Endothelial cell of umbilical vein (primary cell): ENCODE measurements around the gene ARHGAP29. TPM values are rescaled to one million over a fixed set of nuclear protein-coding genes. Genes with fewer than 3 reads are reported as not detected.

Experiments used
- Bru-seq: library from RNA; stranded (reverse); fragments of 400-500 nt; gene quantifications from one replicate; lab custom pipeline; 2021; lab: Mats Ljungman, UMichigan
- BruChase-seq, 2 experiments: library from RNA; stranded (reverse); fragments of 400-500 nt; gene quantifications; one replicate each; lab custom pipeline; 2021; lab: Mats Ljungman, UMichigan
- BruUV-seq: library from RNA; stranded (reverse); fragments of 400-500 nt; replicated peaks from 2 replicates; lab custom pipeline; 2021; lab: Mats Ljungman, UMichigan
- CTCF ChIA-PET: fragments of 300-600, 350-600 bp; sonication (Branson Sonifier 250); formaldehyde crosslinking; loops from one replicate; lab custom pipeline; 2021; ENCODE audit warnings: antibody characterized with exemption, inconsistent platforms; lab: Charles Lee
- POLR2A ChIA-PET: fragments of 300-600, 350-600 bp; sonication (Branson Sonifier 250); formaldehyde crosslinking; loops from one replicate; lab custom pipeline; 2021; ENCODE audit warnings: antibody characterized with exemption, inconsistent platforms; lab: Charles Lee
- DNase-seq: peaks from one replicate; pipeline ENCODE4 v3.0.0-alpha.2; 2011; ENCODE audit warnings: low read depth, low spot score
- FAIRE-seq: peaks from 2 replicates; lab custom pipeline; 2011; peaks lifted over from hg19 to GRCh38; lab: Jason Lieb, UNC
- H2AFZ ChIP-seq: 2 replicates; pipeline ENCODE4 v1.6.0; 2012; ENCODE audit warnings: low read depth, low read length, control low read depth, inconsistent platforms
- H3K27ac ChIP-seq: 2 replicates; pipeline ENCODE4 v1.5.1; 2011; ENCODE audit warnings: low read depth, mild to moderate bottlenecking, control low read depth, low read length, moderate library complexity; ENCODE audit not compliant: insufficient read depth
- H3K27me3 ChIP-seq, 2 experiments: 2 replicates each; pipeline versions ENCODE4 v1.6.0 to v1.6.1; 2011; ENCODE audit warnings: low read length in 2 of 2, mixed read lengths in 1 of 2; ENCODE audit not compliant: control insufficient read depth in 2 of 2, insufficient read depth in 2 of 2
- H3K36me3 ChIP-seq, 2 experiments: 2 replicates in 1 of 2; 3 replicates in 1 of 2; pipeline ENCODE4 v1.5.1; 2011; ENCODE audit warnings: low read length in 2 of 2, mild to moderate bottlenecking in 1 of 2, moderate library complexity in 1 of 2; ENCODE audit not compliant: control insufficient read depth in 2 of 2, insufficient read depth in 2 of 2; ENCODE audit errors: extremely low read depth in 1 of 2
- H3K4me1 ChIP-seq: 3 replicates; pipeline ENCODE4 v1.5.1; 2011; ENCODE audit warnings: mild to moderate bottlenecking, low read length; ENCODE audit not compliant: control insufficient read depth, insufficient read depth; ENCODE audit errors: extremely low read depth
- H3K4me2 ChIP-seq: 2 replicates; pipeline ENCODE4 v1.6.1; 2011; ENCODE audit warnings: low read length, control low read depth, mixed read lengths; ENCODE audit not compliant: insufficient read depth
- H3K4me3 ChIP-seq, 3 experiments: fragments of 200-600 bp in 1 of 3; sonication (generic), shearing (Covaris generic) in 1 of 3; replicated peaks in 1 of 3; 2 replicates each; pipeline ENCODE4 v1.5.1; 2011 to 2016; ENCODE audit warnings: control low read depth in 3 of 3, low read length in 3 of 3, mild to moderate bottlenecking in 2 of 3, inconsistent platforms in 1 of 3, low read depth in 1 of 3, moderate library complexity in 1 of 3; ENCODE audit not compliant: insufficient read depth in 1 of 3
- H3K79me2 ChIP-seq: 2 replicates; pipeline ENCODE4 v1.6.0; 2012; ENCODE audit warnings: low read length, inconsistent platforms; ENCODE audit not compliant: control insufficient read depth, insufficient read depth
- H3K9ac ChIP-seq: replicated peaks from 2 replicates; pipeline ENCODE3; 2011; ENCODE audit warnings: low read length, control low read depth; ENCODE audit not compliant: insufficient read depth; ENCODE audit errors: extremely low read depth
- H3K9me1 ChIP-seq: replicated peaks from 3 replicates; pipeline ENCODE4 v1.6.0; 2011; ENCODE audit warnings: mild to moderate bottlenecking, low read length; ENCODE audit not compliant: control insufficient read depth, insufficient read depth; ENCODE audit errors: extremely low read depth
- H3K9me3 ChIP-seq: replicated peaks from 2 replicates; pipeline ENCODE4 v1.5.1; 2012; ENCODE audit warnings: low read length, inconsistent platforms; ENCODE audit not compliant: control insufficient read depth, insufficient read depth
- H4K20me1 ChIP-seq: replicated peaks from 2 replicates; pipeline ENCODE3; 2011; ENCODE audit warnings: mild to moderate bottlenecking, low read length; ENCODE audit not compliant: control insufficient read depth, insufficient read depth; ENCODE audit errors: extremely low read depth
- EZH2 ChIP-seq: IDR thresholded peaks from 2 replicates; pipeline ENCODE4 v1.6.1; 2012; ENCODE audit warnings: borderline replicate concordance, low read depth, mild to moderate bottlenecking, moderate library complexity, low read length, inconsistent platforms; ENCODE audit not compliant: severe bottlenecking
- FOS ChIP-seq: IDR thresholded peaks from 2 replicates; pipeline ENCODE4 v1.6.1; 2011; ENCODE audit warnings: mild to moderate bottlenecking, low read length, moderate library complexity, borderline replicate concordance; ENCODE audit not compliant: insufficient read depth
- GATA2 ChIP-seq: IDR thresholded peaks from 2 replicates; pipeline ENCODE4 v1.7.0; 2011; ENCODE audit warnings: low read depth, mild to moderate bottlenecking, moderate library complexity, mixed read lengths, low read length; ENCODE audit not compliant: insufficient read length, insufficient read depth
- JUN ChIP-seq: IDR thresholded peaks from 2 replicates; pipeline ENCODE4 v1.6.1; 2011; ENCODE audit warnings: borderline replicate concordance, low read depth; ENCODE audit not compliant: insufficient read length, insufficient read depth
- MYC ChIP-seq: IDR thresholded peaks from one replicate; pipeline ENCODE4 v1.6.1; 2011; ENCODE audit warnings: mild to moderate bottlenecking, low read depth, low read length
- POLR2A ChIP-seq: IDR thresholded peaks from 2 replicates; pipeline ENCODE4 v1.6.1; 2012; ENCODE audit warnings: low read depth, mild to moderate bottlenecking, control low read depth, low read length
- POLR2AphosphoS5 ChIP-seq: IDR thresholded peaks from 2 replicates; pipeline ENCODE4 v1.6.1; 2012; ENCODE audit warnings: low read depth, mild to moderate bottlenecking, control low read depth, low read length, moderate library complexity; ENCODE audit not compliant: insufficient read depth
- dilution Hi-C: fragments of 300-500 bp; cut with MboI; formaldehyde crosslinking; loops from one replicate; pipeline ENCODE4 v1.15.0; 2019; ENCODE audit warnings: low sequenced_read_pairs; ENCODE audit not compliant: extremely low pct_ligation_motif_present
- intact Hi-C: fragments of 100-400 bp; cut with micrococcal nuclease; formaldehyde crosslinking; loops from one replicate; pipeline ENCODE4 v1.10.0; 2022
- long read RNA-seq: library from polyadenylated mRNA; stranded (forward); transcript quantifications from one replicate; pipeline ENCODE4 v2.0.0, GENCODE V29; 2021
- polyA minus RNA-seq, 3 experiments: library from RNA; depleted of rRNA, polyadenylated mRNA; stranded (reverse); fragments of >200 nt; gene quantifications; 1 replicate in 1 of 3; 2 replicates in 2 of 3; pipeline ENCODE4 v1.2.3, GENCODE V29; 2011
- polyA plus RNA-seq, 4 experiments: library from polyadenylated mRNA; depleted of rRNA in 3 of 4; stranded (reverse) in 3 of 4; unstranded in 1 of 4; fragments of >200 nt; gene quantifications; 2 replicates each; pipeline versions ENCODE4 v1.2.1 to v1.2.3, GENCODE V29; 2011 to 2012; ENCODE audit warnings: missing spikeins in 1 of 4
- total RNA-seq: library from RNA; stranded (reverse); gene quantifications from 2 replicates; pipeline ENCODE4 v1.2.3, GENCODE V29; 2021
- TF ChIP-seq, protein P1 (sequence below), 2 donors: IDR thresholded peaks; 1 replicate in 1 of 2; 2 replicates in 1 of 2; pipeline ENCODE4 v1.5.1; 2011; ENCODE audit warnings: low read length in 2 of 2, mild to moderate bottlenecking in 2 of 2, moderate library complexity in 2 of 2, control low read depth in 1 of 2, inconsistent platforms in 1 of 2, low read depth in 1 of 2; ENCODE audit not compliant: insufficient read depth in 1 of 2; ENCODE audit errors: extremely low read depth in 1 of 2
- TF ChIP-seq, protein P2 (sequence below): IDR thresholded peaks from 2 replicates; pipeline ENCODE4 v1.6.1; 2011; ENCODE audit not compliant: insufficient read depth, insufficient read length

The ARHGAP29 gene, protein sequence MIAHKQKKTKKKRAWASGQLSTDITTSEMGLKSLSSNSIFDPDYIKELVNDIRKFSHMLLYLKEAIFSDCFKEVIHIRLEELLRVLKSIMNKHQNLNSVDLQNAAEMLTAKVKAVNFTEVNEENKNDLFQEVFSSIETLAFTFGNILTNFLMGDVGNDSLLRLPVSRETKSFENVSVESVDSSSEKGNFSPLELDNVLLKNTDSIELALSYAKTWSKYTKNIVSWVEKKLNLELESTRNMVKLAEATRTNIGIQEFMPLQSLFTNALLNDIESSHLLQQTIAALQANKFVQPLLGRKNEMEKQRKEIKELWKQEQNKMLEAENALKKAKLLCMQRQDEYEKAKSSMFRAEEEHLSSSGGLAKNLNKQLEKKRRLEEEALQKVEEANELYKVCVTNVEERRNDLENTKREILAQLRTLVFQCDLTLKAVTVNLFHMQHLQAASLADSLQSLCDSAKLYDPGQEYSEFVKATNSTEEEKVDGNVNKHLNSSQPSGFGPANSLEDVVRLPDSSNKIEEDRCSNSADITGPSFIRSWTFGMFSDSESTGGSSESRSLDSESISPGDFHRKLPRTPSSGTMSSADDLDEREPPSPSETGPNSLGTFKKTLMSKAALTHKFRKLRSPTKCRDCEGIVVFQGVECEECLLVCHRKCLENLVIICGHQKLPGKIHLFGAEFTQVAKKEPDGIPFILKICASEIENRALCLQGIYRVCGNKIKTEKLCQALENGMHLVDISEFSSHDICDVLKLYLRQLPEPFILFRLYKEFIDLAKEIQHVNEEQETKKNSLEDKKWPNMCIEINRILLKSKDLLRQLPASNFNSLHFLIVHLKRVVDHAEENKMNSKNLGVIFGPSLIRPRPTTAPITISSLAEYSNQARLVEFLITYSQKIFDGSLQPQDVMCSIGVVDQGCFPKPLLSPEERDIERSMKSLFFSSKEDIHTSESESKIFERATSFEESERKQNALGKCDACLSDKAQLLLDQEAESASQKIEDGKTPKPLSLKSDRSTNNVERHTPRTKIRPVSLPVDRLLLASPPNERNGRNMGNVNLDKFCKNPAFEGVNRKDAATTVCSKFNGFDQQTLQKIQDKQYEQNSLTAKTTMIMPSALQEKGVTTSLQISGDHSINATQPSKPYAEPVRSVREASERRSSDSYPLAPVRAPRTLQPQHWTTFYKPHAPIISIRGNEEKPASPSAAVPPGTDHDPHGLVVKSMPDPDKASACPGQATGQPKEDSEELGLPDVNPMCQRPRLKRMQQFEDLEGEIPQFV
- total RNA-seq: 199 and 215 TPM in 2 replicates
- polyA plus RNA-seq: 47.2 and 56.3 TPM in 2 replicates
- polyA plus RNA-seq (2011; cell fraction: cytosol; rRNA removed): 59.2 and 63.7 TPM in 2 replicates
- polyA plus RNA-seq (2011; cell fraction: nucleus; rRNA removed): 194 and 251 TPM in 2 replicates
- polyA plus RNA-seq (2012): 93.5 and 141 TPM in 2 replicates
- polyA minus RNA-seq: 189 and 190 TPM in 2 replicates
- 2.3 TPM for polyA minus RNA-seq (2011; cell fraction: cytosol; rRNA and poly(A)+ RNA removed)
- polyA minus RNA-seq (2011; cell fraction: nucleus; rRNA and poly(A)+ RNA removed): 458 and 651 TPM in 2 replicates
- Bru-seq, nascent RNA: percentile 100 among the genes with signal in this experiment
- BruChase-seq, experiment 1, labeled RNA remaining after a 6-hour chase: percentile 98 among the genes with signal in this experiment
- percentile 99 among the genes with signal in this experiment for BruChase-seq, experiment 2, labeled RNA remaining after a 2-hour chase
- long read RNA-seq, full-length matches to known transcripts: 124 of 358 reads
- long read RNA-seq, partial matches to known transcripts: 33 of 358 reads
- long read RNA-seq, other reads (novel, unspliced or antisense): 201 of 358 reads

DNA sequence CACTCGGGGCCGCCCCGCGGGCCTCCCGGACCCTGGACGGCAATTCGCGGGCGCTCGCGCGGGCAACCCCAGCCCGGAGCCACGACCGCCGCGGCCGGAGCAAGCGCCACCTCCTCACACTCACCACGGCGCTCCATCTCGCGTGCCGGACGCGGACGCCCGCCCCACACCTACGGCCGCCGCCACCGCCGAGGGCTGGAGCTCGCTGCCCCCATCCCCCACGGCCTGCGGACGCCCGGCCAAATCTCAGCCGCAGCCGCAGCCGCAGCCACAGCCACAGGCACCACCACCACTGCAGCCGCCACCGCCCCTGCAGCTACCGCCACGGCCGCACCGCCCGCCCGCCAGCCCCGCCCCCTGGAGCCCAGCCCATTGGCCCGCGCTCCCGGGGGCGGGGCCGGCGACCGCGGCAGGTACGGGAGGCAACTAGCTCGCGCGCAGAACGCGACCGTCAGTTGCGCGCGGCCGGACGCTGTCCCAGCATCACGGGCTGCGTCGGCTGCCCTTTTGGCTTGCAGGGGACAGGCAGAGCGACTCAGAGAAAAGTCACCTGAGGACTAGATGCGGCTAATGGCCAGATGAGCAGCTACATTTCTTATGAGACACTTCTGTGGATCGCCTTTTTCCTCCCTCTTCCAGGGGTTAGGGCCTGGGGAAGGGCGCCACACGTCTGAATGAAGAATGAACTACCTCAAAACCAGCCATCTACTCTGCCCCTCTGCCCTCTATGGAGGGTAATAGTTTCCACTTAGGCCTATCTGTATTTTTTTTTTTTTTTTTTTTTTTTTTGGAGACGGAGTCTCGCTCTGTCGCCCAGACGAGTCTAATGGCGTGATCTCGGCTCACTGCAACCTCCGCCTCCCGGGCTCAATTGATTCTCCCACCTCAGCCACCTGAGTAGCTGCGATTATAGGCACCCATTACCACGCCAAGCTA, at the start of gene ARHGAP29:
Gene ARHGAP29, minus strand, starts transcription at position 294 of the 936 bp plus-strand sequence. CDS start 5,973 bp downstream, outside the sequence.
- Histone ChIP-seq H3K79me2 (peaks cover 98% of the 10 kb centered on the region), H2AFZ (no peak within 1 kb of the TSS), H4K20me1 (peaks cover 8% of the 10 kb centered on the region), H3K9me1 (no peaks in the 10 kb centered on the region), H3K4me3 (peak within 1 kb of the TSS; percentile 88 to 100 (median 95)), H3K4me1 (peaks cover 67% of the 10 kb centered on the region), H3K4me2 (peak within 1 kb of the TSS; percentile 97), H3K9me3 (no peaks in the 10 kb centered on the region), H3K27me3 (no peaks in the 10 kb centered on the region), H3K27ac (peak within 1 kb of the TSS; percentile 93), H3K9ac (peak within 1 kb of the TSS; percentile 99), H3K36me3 (no peaks in the 10 kb centered on the region)
- FAIRE-seq (peak; percentile 55), DNase-seq (peak; percentile 86)
- POLR2A ChIA-PET: interaction anchor here (0.7 to 4.1 kb wide), 20 partner anchors 9 to 199 kb away, joined by 3 to 28 read pairs (median 4); no protein-coding TSS in a partner anchor
- intact Hi-C loops: loop anchor here (1.0 to 10.0 kb wide), 6 partner anchors 8 to 333 kb away; partner anchors contain the start of gene GCLM
- dilution Hi-C loops: no loop called here
- TF ChIP-seq, protein P1, sequence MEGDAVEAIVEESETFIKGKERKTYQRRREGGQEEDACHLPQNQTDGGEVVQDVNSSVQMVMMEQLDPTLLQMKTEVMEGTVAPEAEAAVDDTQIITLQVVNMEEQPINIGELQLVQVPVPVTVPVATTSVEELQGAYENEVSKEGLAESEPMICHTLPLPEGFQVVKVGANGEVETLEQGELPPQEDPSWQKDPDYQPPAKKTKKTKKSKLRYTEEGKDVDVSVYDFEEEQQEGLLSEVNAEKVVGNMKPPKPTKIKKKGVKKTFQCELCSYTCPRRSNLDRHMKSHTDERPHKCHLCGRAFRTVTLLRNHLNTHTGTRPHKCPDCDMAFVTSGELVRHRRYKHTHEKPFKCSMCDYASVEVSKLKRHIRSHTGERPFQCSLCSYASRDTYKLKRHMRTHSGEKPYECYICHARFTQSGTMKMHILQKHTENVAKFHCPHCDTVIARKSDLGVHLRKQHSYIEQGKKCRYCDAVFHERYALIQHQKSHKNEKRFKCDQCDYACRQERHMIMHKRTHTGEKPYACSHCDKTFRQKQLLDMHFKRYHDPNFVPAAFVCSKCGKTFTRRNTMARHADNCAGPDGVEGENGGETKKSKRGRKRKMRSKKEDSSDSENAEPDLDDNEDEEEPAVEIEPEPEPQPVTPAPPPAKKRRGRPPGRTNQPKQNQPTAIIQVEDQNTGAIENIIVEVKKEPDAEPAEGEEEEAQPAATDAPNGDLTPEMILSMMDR (IDR thresholded peaks at IDR 0.05; ENCODE audit: extremely low read depth in 1 of 2, insufficient read depth in 1 of 2, low read depth in 1 of 2, low read length in 2 of 2): no peak
- TF ChIP-seq EZH2 (no peak), POLR2AphosphoS5 (peak; percentile 97), MYC (no peak), GATA2 (no peak), FOS (no peak), POLR2A (peak; percentile 83), JUN (no peak)
- TF ChIP-seq, protein P2, sequence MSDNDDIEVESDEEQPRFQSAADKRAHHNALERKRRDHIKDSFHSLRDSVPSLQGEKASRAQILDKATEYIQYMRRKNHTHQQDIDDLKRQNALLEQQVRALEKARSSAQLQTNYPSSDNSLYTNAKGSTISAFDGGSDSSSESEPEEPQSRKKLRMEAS: no peak
- TSS peak; percentile 85 for BruUV-seq
- CTCF ChIA-PET: interaction anchor here (0.6 to 8.6 kb wide), 17 partner anchors 9 to 212 kb away, joined by 3 to 91 read pairs (median 4); no protein-coding TSS in a partner anchor
